GM19328 (cell line): ENCODE results near the gene GHRH.

Experiments
- ATAC-seq: cut with Tn5 transposase; IDR thresholded peaks from one replicate; pipeline ENCODE4 v1.9.1; 2021; ENCODE audit warnings: mild to moderate bottlenecking, moderate library complexity; ENCODE audit not compliant: unreplicated experiment

The GHRH gene, protein sequence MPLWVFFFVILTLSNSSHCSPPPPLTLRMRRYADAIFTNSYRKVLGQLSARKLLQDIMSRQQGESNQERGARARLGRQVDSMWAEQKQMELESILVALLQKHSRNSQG

DNA sequence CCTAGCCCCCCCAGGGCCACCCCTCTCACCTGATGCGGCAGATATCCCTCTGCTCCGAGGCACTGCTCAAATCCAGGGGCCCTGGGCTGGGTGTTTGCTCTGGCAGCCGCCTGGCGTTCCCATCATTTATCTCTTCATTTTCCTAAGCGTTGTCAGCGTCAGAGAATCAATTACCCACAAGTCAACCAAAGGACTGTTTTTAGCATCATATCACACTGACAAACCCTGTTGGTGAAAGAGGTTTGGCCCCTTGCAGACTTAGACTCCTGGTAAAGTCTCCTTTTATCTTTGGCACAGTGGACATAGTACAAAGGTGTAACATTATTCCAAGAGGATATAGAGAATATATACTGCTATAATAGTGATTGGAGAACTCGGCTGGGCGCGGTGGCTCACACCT, at the start of gene GHRH:
Gene GHRH (minus strand): TSS at position 101 of the 400 bp plus-strand sequence. CDS start 4,925 bp downstream, outside the sequence.
- no peak for ATAC-seq

GRCh38 chr20:37310951-37311350, 49.3 kb upstream of the GHRH start:
- no peak for ATAC-seq

- ATAC-seq, result no peak
Observed at GRCh38 chr20:37309936-37310590, 48.4 kb upstream of the GHRH start.

GRCh38 chr20:37309290-37309689, 47.7 kb upstream of the GHRH start:
- no peak for ATAC-seq

DNA sequence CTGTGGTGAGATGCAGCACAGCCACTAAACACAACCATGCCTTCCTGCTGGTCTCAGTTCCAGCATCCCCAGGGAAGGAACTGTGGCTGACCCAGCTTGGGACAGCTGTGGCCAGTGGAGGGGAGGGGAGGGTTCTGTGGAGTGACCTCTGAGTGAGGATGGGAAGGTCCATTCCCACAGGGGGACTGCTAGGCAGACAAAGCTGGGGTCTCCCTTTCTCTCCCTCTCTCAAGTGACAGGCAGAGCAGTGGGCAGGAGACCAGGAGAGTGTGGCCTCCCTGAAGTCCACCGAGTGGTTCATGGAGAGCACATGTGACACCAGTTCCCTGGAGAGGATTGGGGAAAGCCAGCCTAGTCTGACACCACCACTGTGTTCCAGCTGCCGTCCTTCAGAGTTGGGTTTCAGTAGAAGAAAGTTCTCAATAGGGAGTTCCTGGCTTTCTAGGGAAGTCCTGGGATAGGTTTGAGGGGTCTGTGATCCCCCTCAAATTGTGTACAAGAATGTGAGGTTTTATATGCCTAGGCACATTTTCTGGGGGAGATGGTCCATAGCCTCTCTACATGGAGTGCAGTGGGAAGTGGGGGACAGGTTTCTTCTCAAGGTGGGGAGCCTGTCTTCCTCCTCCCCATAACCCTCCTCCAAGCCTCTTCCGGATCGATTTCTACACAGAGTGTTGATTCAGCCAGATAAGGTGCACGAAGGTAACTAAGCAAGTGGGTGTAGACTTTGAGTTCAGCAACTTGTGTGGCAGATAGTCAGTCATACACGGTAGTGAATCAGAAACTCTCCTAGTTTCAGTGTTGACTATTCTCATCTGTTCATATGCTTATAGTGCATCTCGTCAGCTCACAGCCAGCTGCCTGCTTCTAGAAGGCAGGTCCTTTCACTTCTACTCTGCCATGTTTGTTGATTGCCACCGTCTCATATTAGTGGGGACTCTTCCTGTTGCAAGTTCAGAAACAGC, 46.8 kb upstream of the GHRH start:
- peak; percentile 70 for ATAC-seq

DNA sequence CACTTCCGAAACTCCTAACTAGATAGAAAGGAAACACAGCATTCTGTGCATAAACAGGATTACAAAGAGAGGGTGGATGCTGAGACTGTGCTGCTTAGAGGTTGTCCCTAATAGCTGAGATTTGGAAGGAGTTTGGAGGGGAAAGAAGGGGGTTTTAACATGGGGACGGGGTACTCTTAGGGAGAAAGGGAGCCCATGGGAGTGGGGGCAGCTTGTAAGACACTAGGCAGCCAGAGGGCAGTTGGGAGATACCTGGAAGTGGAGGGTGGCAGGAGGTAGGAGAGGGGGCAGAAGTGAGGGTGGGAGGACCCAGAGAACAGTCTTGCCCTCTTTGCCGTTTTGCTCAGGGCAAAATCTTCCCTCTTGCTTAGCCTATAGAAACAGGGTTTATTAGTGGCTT, 44.2 kb upstream of the GHRH start:
- ATAC-seq, result no peak

- no peak for ATAC-seq
Observed at GRCh38 chr20:37305079-37305478, 43.5 kb upstream of the GHRH start.

- no peak for ATAC-seq
Observed at GRCh38 chr20:37303637-37304036, 42.0 kb upstream of the GHRH start.

GRCh38 chr20:37302981-37303380, 41.4 kb upstream of the GHRH start:
- no peak for ATAC-seq

DNA sequence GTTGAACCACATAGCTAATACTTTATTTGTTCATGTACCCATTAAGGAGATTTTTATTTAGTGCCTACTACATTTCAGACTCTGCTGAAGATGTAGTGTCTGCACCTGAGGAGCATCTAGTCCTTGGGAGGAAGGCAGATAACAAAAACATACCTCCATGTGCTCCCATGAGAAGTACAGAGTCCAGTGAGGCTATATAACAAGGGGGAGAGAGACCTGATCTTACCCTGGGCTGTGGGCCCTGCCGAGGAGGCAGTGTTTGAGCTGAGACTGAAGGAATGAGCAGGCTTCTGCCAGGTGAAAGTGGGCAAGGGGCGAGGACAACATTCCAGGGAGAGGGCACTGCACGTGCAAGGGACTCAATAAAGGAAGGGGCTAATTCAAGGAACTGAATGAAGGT, 39.9 kb upstream of the GHRH start:
- ATAC-seq, result no peak

GRCh38 chr20:37301120-37301519, 39.5 kb upstream of the GHRH start:
- no peak for ATAC-seq

- no peak for ATAC-seq
Observed at GRCh38 chr20:37299718-37300528, 38.3 kb upstream of the GHRH start.

- ATAC-seq, result no peak
Observed at GRCh38 chr20:37298190-37298939, 36.8 kb upstream of the GHRH start.

DNA sequence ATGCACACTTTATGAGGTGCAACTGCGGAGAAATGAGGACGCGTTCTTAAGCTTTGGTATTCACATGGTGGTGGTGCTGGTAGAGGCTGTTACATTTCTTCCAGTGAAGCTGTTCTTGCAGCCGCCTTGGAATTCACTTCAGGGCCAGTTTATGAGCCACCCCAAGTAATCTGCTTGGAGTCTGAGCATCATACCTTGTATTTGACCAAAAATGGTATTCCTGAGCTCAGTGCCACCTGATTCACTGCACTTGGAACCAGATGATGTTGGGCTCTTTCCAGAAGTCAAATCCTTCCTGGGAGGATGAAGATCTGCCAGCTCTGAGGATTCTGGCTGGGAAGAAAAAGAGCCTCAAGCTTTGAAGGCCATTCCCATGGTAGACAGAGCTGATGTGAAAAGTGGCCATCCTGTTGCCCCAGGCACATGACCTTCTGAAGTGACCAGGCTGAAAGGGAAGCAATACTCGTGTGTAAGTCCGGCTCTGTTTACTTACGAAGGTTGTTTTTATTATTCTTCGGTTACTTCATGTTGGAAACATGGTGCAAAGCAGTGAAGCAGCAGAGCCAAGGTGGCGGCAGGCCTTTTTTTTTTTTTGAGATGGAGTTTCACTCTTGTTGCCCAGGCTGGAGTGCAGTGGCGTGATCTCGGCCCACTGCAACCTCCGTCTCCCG, 35.6 kb upstream of the GHRH start:
- ATAC-seq, result no peak

- no peak for ATAC-seq
Observed at GRCh38 chr20:37296371-37296770, 34.8 kb upstream of the GHRH start.

DNA sequence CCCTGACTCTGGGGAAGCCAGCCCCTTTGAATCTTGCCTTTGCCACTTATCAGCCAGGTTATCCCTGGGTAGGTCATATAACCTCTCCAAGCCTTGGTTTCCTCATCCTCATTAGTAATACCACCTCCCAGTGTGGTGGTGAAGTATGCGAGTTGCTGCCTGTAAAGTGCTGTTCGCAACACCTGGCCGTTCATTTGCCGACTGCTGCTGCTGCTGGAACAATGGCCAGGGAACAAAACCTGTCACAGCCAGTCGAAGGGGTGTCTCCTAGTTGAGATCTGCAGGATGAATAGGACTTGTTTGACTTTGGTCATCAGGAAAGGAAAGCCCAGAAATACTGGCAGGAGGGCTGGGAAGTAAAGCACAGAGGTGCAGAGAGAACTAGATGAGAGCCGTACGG, 34.0 kb upstream of the GHRH start:
- no peak for ATAC-seq

- no peak for ATAC-seq
Observed at GRCh38 chr20:37295001-37295400, 33.4 kb upstream of the GHRH start.

DNA sequence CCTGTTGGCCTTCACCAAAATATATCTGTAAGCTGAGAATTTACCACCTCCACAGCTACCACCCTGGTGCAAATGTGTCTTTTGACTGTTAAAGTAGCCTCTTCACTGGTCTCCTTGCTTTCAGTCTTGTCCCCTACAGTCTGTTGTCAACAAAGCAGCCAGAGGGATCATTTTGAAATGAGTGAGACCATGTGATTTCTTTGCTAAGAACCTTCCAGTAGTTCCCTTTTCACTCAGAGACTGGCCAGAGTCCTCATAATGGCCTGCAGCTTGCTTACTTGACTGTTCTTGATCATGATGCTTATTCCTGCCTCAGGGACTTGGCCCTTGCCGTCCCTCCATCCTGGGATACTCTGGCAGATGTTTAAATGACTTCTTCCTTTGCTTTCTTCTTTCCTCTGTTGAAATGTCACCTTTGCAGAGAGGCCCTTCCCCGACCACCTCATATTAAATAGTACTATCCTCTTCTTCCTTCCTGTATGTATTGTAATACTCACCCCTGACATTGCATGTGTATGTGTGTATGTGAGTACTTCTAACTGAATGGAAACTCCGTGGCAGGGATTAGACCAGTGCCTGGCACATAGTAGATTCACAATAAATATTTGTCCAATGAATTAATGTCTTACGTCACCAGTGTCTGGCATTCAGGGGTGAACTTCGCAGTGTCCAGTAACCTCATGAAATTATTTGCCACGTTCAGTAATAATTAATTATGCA, 32.8 kb upstream of the GHRH start:
- no peak for ATAC-seq

DNA sequence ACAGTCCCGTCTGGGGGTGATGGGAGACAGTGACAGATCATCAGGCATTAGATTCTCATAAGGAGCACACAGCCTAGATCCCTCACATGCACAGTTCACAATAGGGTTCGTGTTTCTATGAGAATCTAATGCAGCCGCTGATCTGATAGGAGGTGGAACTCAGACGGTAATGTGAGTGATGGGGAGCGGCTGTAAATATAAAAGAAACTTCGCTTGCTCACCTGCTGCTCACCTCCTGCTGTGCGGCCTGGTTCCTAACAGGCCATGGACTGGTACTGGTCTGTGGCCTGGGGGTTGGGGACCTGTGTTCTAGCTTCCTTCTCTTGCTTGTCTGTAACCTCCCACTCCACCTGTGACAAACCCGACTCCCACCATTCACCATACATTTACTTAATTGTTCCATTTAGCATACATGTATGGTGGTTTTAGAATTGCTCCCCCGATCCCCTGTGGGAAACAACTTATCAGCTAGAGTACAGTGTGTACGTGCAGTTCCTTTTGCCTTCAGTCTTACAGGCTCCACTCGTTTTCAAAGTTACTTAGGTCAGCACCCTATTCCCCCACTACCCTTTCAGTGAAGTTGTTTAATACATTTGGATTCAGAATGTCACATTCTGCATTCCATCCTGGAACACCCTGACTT, 31.8 kb upstream of the GHRH start:
- no peak for ATAC-seq
